Dedifferentiated amniotic fluid mesenchymal stem cell (primary cell): ENCODE results near the gene TMED8.
A peak's percentile ranks its signal among the peaks of the same experiment; 100 is the strongest.
"Not testable (repeated sequence)": the region's sequence is repeated elsewhere in the genome, so short reads cannot be mapped to it uniquely, and the experiment has no call there.

Source experiments
- DNase-seq: peaks from one replicate; pipeline ENCODE4 v3.0.0-alpha.2; 2016; ENCODE audit errors: extremely low spot score

TMED8 gene

GRCh38 chr14:77322250-77322902, 54.5 kb downstream of the TMED8 start:
- DNase-seq, result no peak

GRCh38 chr14:77320238-77320935, 56.5 kb downstream of the TMED8 start, which contains the start of gene POMT2:
Gene POMT2, minus strand, starts transcription at chr14:77320883. Its CDS starts 202 bp downstream, at chr14:77320681.
- DNase-seq, result peak; percentile 81

DNA sequence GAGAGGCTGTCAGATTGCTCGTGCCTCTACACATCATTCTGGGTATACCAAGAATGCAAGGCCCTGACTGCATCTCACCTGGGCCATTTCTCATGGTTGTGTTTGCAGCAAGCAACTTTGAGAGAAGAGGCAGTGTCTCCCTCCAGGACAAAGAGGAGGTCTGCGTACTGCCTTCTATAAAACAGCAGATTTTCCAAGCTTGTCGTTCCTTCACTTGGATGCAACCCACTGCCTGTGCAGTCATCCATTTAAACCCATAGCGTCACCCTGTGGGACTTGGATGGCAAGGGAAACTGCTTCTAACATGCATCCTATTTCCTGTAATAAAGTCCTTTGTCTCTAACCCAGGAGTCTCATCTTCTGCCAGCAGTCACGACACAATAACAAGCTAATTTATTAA, 57.5 kb downstream of the TMED8 start:
- no peak for DNase-seq

- not testable (repeated sequence) for DNase-seq
Observed at GRCh38 chr14:77318756-77319155, 58.1 kb downstream of the TMED8 start.

DNA sequence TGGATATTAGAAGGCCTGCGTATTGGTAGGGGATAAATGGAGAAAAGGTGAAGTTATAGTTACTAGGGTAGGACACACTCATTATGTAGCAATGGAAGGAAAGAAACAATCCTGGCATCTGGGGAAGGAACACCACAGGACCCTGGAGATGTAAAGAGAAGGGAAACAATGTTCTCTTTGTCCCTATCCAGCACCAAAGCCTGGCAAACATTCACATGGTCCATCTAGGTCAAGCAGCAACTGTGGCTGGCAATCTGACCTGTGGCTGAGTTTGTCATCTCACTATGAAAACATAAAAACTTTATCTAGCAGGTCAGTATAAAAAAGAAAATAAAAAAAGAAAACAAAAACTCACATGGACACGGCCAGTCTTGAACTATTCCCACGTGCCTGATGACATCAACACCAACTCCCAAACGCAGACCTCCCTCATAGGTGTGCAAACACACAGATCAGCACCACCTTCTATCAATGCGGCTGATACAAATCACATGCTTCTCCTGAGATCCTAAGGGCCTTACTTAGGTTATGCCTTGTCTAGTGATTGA, 58.8 kb downstream of the TMED8 start:
- no peak for DNase-seq

DNA sequence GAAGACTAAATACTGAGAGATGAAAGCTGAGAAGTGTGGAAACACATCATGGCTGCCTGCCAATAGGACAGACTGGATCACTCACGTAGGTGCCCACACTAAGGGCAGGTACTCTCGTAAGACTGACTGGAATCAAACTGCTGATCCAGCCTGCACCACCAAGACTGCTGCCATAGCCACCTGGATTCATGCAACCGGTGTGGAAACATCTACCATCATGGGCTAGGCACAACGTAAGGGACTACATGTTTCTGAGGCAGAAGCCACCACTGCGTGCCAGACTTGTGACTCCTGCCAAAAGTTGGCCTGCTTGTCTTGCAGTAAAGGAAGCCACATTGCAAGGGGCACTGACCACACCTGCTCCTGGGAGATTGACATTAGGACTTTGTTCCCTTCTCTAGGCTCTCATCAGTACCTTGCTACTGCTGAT, 60.0 kb downstream of the TMED8 start:
- DNase-seq, result no peak

DNA sequence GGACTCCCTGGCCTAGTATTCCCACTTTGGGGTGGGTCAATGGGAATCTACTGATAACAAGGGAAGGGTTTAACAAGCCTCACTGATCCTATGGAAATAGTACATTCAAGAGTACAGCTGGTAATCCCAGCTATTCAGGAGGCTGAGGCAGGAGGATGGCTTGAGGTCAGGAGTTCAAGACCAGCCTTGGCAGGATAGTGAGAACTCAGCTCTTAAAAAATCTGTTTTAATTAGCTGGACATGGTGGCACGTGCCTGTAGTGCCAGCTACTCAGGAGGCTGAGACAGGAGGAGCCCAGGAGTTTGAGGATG, 60.7 kb downstream of the TMED8 start:
- DNase-seq, result no peak

DNA sequence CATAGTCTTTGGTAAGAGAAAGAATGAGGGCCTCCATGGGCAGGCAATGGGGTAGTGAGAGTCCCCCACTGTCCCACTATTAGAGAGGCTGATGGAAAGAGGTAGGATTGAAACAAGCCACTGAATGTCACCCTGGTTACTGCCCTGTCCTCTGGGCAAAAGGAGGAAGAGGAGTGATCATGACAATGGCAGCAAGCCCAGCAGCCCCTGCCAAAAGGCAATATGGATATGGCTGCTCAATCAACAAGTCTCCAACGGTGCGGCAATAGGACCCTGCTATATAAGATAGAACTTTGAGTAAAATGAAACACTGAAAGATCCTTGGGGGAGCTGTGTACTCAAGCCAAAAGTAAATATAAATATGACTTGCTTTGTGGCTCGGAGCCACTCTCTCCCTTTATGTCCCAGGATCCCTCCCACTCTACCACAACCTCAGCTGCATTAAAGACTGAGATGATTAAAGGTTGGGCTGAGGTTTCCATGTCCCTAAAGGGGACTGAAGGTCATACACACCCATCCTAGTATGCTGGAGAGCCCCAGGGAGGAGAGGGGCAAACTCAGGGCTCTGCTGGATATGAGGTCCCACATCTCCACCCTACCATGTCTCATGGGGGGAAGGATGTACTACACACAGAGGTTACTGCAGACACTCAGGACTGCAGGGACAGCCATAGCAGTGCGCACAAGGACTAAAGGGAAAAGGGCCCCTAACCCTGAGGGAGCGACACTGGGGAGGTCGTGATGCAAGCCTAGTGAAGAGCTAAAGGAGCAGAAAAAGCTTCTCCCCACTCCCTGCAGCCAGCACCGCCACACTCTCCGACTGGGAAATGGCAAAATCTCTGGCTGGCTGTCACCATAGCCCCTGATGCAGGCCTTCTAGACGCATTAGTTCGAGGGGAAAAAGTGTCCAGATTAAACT, 62.1 kb downstream of the TMED8 start:
- no peak for DNase-seq

GRCh38 chr14:77314043-77314442, 62.9 kb downstream of the TMED8 start:
- DNase-seq, result peak; percentile 54

- DNase-seq, result no peak
Observed at GRCh38 chr14:77313371-77313770, 63.5 kb downstream of the TMED8 start.

DNA sequence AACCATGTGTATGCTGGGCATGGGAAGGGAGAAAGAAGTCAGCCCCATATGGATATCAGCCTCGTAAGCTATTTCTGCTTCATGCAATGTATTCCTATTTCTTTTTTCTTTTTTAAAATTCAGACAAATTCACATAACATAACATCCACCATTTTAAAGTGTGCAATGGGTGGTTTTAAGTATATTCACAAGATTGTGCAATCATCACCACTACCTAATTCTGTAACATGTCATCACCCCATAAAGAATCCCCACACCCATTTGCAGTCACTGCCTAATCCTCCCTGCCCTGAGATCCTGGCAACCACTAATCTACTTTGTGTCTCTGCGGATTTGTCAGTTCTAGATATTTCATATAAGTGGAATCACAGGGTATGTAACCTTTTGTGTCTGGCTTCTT, 65.7 kb downstream of the TMED8 start:
- DNase-seq, result no peak

- no peak for DNase-seq
Observed at GRCh38 chr14:77310026-77310425, 66.9 kb downstream of the TMED8 start.

DNA sequence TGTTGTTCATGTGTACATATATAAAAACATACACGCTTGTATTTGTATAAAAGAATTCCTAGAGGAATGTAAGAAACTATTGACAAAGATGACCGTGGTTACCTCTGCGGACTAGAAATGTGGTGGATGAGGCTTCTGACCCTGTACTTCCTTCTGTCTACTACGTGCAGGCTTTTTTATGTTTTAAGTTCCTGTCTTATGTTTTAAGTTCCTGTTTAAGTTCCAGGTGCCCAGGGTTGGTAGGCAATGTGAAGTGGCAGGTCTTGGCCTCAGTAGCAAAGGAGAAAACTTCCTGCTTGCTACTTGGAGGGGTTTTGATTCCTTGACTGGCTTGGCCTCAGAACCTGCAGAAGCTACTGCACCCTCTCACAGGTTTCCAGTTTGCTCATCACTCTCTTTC, 67.8 kb downstream of the TMED8 start:
- no peak for DNase-seq

DNA sequence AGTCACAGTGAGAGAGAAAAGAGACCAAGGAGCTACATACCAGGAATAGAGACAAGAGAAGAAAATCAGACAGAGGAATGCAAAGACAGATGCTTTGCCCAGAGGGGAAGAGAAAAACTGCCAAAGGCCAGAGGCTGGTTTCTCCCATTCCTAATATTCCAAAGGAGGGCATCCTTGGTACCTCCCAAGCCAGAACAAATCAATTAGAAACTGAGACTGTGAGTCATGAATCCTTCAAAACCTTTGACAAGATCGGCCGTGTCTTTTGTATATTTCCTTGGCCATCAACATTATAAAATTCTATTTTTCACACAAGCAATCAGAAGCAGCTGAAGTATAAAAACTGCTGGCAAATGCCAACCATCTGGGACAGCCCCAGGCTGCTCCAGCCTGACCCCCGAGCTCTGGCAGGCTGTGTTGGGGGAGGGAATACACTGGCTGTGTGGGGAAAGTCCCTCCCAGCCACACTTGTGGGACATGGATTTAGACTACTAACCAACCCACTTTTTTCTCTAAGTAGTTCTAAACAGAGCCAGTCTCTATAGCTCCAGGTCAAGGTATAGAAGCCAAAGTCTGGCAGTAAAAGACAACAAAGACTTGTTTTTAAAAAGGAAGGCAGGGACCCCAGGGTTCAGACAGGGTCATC, 69.9 kb downstream of the TMED8 start:
- peak; percentile 64 for DNase-seq

DNA sequence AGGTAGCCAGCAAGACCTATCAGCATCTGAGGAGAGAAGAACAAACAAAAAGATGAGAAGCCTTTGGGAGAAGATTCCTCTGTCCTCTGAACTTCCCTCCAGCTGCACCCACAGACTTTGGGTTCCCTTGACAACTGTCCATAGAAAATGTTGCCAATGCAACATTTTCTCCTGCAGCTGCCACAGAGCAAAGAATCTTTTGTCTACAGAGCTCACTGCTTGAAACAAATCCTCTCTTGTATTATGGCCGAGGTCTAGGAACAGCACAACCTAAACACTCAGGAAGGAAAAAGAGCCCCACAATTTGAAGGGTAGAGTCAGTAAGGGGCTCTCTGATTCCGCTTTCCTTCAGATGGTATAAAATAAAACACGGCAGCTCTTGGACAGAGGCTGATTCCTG, 70.5 kb downstream of the TMED8 start:
- DNase-seq, result no peak

DNA sequence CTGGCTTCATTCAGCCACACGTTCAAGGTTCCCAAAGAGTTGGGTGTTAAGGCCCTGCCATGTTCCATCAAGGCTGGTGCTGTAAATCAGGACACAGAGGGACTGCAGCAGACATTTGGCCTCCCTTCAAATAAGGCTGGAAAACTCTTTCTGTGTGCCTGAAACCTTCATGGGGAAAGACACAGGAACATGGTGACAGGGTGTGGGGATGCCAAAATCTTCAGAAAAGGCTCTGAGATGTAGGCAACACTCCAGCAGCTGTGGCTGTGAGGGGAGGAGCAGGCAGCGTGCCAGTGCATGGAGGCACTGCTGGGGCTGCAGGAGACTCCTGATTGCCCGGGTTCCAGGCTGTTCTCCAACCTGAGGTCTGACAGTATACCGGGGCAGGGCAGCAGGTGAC, 71.2 kb downstream of the TMED8 start:
- DNase-seq, result no peak

- DNase-seq, result peak; percentile 93
Observed at GRCh38 chr14:77303417-77304156, 73.3 kb downstream of the TMED8 start.

GRCh38 chr14:77302926-77303325, 74.0 kb downstream of the TMED8 start:
- no peak for DNase-seq

DNA sequence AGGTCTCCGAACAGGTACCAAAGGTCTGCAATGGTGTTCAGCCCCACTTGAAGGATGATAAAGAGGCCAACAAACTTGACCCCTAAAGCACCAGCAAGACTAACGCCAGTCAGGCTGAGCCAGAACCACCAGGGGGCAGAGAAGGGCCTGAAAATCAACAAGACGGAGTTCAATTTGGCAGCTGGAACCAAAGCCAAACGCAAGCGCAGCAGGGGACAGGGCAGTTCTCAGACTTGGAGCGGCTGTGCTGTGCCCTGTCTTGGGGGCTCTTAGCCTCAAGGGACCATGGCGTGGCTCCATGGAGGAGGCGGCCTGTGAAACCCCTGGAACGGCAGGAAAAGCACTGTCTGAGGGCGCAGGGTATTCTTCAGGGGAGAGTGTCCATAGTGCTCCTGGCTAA, 75.8 kb downstream of the TMED8 start:
- no peak for DNase-seq

DNA sequence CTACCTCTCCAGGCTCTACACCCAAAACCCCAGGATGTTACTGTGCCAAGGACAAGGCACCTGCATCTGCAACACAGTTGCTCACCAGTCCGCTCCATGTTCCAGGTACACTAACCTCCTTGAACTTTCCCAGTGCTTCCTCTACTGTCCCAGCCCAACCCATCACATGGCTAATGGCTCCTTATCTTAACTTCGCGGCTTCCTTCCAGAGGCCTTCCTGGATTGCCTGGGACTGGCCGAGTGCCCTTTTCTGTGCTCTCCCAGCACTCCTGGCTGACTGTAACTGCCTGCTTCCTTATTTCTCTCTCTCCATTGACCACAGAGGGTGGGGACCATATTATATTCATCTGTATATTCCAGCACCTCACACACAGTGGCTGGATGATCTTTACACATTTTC, 77.1 kb downstream of the TMED8 start:
- no peak for DNase-seq

- DNase-seq, result no peak
Observed at GRCh38 chr14:77296906-77297305, 80.0 kb downstream of the TMED8 start.
